Epithelial cell of proximal tubule (primary cell): ENCODE measurements around the gene BCKDHB. TPM values are rescaled to one million over a fixed set of nuclear protein-coding genes. Genes with fewer than 3 reads are reported as not detected.

Experiments used
- DNase-seq: peaks from one replicate; pipeline ENCODE4 v3.0.0-alpha.2; 2011; ENCODE audit warnings: low read depth
- H3K4me3 ChIP-seq: 2 replicates; pipeline ENCODE4 v1.5.1; 2011; ENCODE audit warnings: low read depth, mild to moderate bottlenecking, low read length
- CTCF ChIP-seq: conservative IDR thresholded peaks from 2 replicates; pipeline ENCODE4 v1.5.1; 2012; ENCODE audit warnings: low read depth, mild to moderate bottlenecking, low read length
- total RNA-seq: library from RNA; depleted of rRNA; stranded (reverse); fragments of >200 nt; gene quantifications from 2 replicates; pipeline ENCODE4 v1.2.3, GENCODE V29; 2015

BCKDHB gene
- total RNA-seq, 1 donor from 2014 or later: 11.9 TPM

GRCh38 chr6:80250391-80250997, 144.0 kb downstream of the BCKDHB start:
- TF ChIP-seq CTCF: no peak
- no peak overlapping the region for H3K4me3 ChIP-seq
- no peak for DNase-seq

GRCh38 chr6:80251321-80251720, 144.8 kb downstream of the BCKDHB start:
- TF ChIP-seq CTCF: no peak

GRCh38 chr6:80254716-80255115, 148.2 kb downstream of the BCKDHB start:
- H3K4me3 ChIP-seq: no peak overlapping the region
- DNase-seq: no peak
- TF ChIP-seq CTCF: no peak

More at GRCh38 chr6:80251321-80251720, 144.8 kb downstream of the BCKDHB start:
- DNase-seq: no peak
- no peak overlapping the region for H3K4me3 ChIP-seq

GRCh38 chr6:80256691-80257090, 150.2 kb downstream of the BCKDHB start:
- H3K4me3 ChIP-seq: no peak overlapping the region
- no peak for TF ChIP-seq CTCF
- DNase-seq: no peak

- TF ChIP-seq CTCF: no peak
- DNase-seq: no peak
- no peak overlapping the region for H3K4me3 ChIP-seq
These were observed 152.6 kb downstream of the BCKDHB start for GRCh38 chr6:80259118-80259517.

GRCh38 chr6:80263585-80263984, 157.1 kb downstream of the BCKDHB start:
- TF ChIP-seq CTCF: no peak
- H3K4me3 ChIP-seq: no peak overlapping the region
- DNase-seq: no peak
